ENCODE data around the gene ZNF486. TPM values are rescaled to one million over a fixed set of nuclear protein-coding genes. Genes with fewer than 3 reads are reported as not detected.
"Not testable (repeated sequence)": the region's sequence is repeated elsewhere in the genome, so short reads cannot be mapped to it uniquely, and the experiment has no call there.

ZNF486 gene
- polyA plus RNA-seq, 4 donors: 2.0 to 10.8 TPM; not detected in 2

DNA sequence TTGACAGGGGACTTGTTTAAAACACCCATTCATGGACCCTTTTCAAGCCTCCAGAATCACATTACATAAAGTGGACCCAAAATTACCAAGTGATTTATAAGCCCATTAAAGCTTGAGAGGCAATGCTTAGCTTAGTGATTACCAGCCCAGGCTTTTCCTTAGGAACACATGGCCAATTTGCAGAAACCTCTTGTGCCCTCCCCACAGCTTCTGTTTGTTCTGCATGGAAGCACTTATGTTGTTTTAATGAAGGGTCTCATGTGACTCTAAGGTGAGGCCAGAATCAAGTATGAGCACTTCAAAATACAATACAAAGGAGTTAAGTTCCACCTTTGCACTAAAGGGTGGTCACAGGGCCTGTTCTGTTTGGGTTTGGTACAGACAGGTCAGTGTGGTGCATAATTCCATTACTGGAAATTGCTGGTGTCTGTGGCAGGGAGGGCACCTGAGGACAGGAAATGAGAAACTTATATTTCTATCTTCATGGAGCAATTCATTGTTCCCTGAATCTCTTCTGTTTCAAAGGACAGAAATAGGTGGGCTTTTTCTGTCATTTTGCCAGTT lies 15.3 kb downstream of the ZNF486 start:
- Histone ChIP-seq H3K4me3 (ENCODE audit: low read depth in 1 of 3, low read length in 3 of 3) (no peak overlapping the region), H3K27ac (ENCODE audit: low read depth in 1 of 3, low read length in 2 of 3) (no peak overlapping the region), H3K9me3 (ENCODE audit: control insufficient read depth in 2 of 2, insufficient read depth in 1 of 2, low read depth in 1 of 2, low read length in 1 of 2) (peaks cover 0 to 3% of the 10 kb centered on the region in 2 donors), H3K4me1 (ENCODE audit: control insufficient read depth in 3 of 3, insufficient read depth in 2 of 3, low read depth in 1 of 3, low read length in 2 of 3) (no peaks in the 10 kb centered on the region), H3K36me3 (ENCODE audit: control insufficient read depth in 3 of 3, insufficient read depth in 2 of 3, low read depth in 1 of 3, low read length in 3 of 3) (no peaks in the 10 kb centered on the region), H3K27me3 (ENCODE audit: control insufficient read depth in 3 of 3, insufficient read depth in 3 of 3, low read length in 3 of 3) (no peaks in the 10 kb centered on the region)
- FAIRE-seq: no peak
- peak in 1 of 2 donors; percentile 24 for DNase-seq

- DNase-seq: peak in 1 of 2 donors; percentile 73
- no peaks in the 10 kb centered on the region for H3K4me1 ChIP-seq (ENCODE audit: control insufficient read depth in 3 of 3, insufficient read depth in 2 of 3, low read depth in 1 of 3, low read length in 2 of 3)
- H3K27me3 ChIP-seq (ENCODE audit: control insufficient read depth in 3 of 3, insufficient read depth in 3 of 3, low read length in 3 of 3): no peaks in the 10 kb centered on the region
- WGBS, 3 donors: 77 to 85% (median 78%) methylated on average over 4 of the region's 4 CpGs
- FAIRE-seq: peak; percentile 33
- peaks cover 0 to 11% (median 0%) of the 10 kb centered on the region in 3 donors for H3K36me3 ChIP-seq (ENCODE audit: control insufficient read depth in 3 of 3, insufficient read depth in 2 of 3, low read depth in 1 of 3, low read length in 3 of 3)
- H3K9me3 ChIP-seq (ENCODE audit: control insufficient read depth in 2 of 2, insufficient read depth in 1 of 2, low read depth in 1 of 2, low read length in 1 of 2): peaks cover 0 to 8% of the 10 kb centered on the region in 2 donors
- peak overlapping the region in 1 of 3 donors; percentile 28 for H3K27ac ChIP-seq (ENCODE audit: low read depth in 1 of 3, low read length in 2 of 3)
- H3K4me3 ChIP-seq (ENCODE audit: low read depth in 1 of 3, low read length in 3 of 3): no peak overlapping the region
These were observed 19.2 kb downstream of the ZNF486 start for GRCh38 chr19:20186174-20186573.

DNA sequence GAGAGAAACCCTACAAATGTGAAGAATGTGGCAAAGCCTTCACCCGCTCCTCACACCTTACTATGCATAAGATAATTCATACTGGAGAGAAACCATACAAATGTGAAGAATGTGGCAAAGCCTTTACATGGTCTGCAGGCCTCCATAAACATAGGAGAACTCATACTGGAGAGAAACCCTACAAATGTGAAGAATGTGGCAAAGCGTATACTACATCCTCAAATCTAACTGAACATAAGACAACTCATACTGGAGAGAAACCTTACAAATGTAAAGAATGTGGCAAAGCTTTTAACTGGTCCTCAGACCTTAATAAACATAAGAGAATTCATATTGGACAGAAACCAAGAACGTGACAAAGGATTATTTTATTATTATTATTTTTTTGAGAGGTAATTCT lies 30.7 kb downstream of the ZNF486 start:
- Histone ChIP-seq H3K36me3 (ENCODE audit: control insufficient read depth in 3 of 3, insufficient read depth in 2 of 3, low read depth in 1 of 3, low read length in 3 of 3) (peaks cover 0 to 20% (median 0%) of the 10 kb centered on the region in 3 donors), H3K27ac (ENCODE audit: low read depth in 1 of 3, low read length in 2 of 3) (no peak overlapping the region)
- no peak for FAIRE-seq

GRCh38 chr19:20209051-20209450 lies 42.0 kb downstream of the ZNF486 start:
- Histone ChIP-seq H3K4me1 (ENCODE audit: control insufficient read depth in 3 of 3, insufficient read depth in 2 of 3, low read depth in 1 of 3, low read length in 2 of 3) (no peaks in the 10 kb centered on the region), H3K4me3 (ENCODE audit: low read depth in 1 of 3, low read length in 3 of 3) (no peak overlapping the region), H3K36me3 (ENCODE audit: control insufficient read depth in 3 of 3, insufficient read depth in 2 of 3, low read depth in 1 of 3, low read length in 3 of 3) (no peaks in the 10 kb centered on the region), H3K9me3 (ENCODE audit: control insufficient read depth in 2 of 2, insufficient read depth in 1 of 2, low read depth in 1 of 2, low read length in 1 of 2) (no peaks in the 10 kb centered on the region), H3K27me3 (ENCODE audit: control insufficient read depth in 3 of 3, insufficient read depth in 3 of 3, low read length in 3 of 3) (no peaks in the 10 kb centered on the region), H3K27ac (ENCODE audit: low read depth in 1 of 3, low read length in 2 of 3) (no peak overlapping the region)
- DNase-seq (no peak), FAIRE-seq (no peak)
- WGBS, 3 donors: 22 to 69% (median 48%) methylated on average over 2 of the region's 2 CpGs

More for the DNA sequence above, 30.7 kb downstream of the ZNF486 start:
- Histone ChIP-seq H3K27me3 (ENCODE audit: control insufficient read depth in 3 of 3, insufficient read depth in 3 of 3, low read length in 3 of 3) (no peaks in the 10 kb centered on the region), H3K4me3 (ENCODE audit: low read depth in 1 of 3, low read length in 3 of 3) (no peak overlapping the region), H3K4me1 (ENCODE audit: control insufficient read depth in 3 of 3, insufficient read depth in 2 of 3, low read depth in 1 of 3, low read length in 2 of 3) (no peaks in the 10 kb centered on the region), H3K9me3 (ENCODE audit: control insufficient read depth in 2 of 2, insufficient read depth in 1 of 2, low read depth in 1 of 2, low read length in 1 of 2) (peaks cover 0 to 44% of the 10 kb centered on the region in 2 donors)
- 95 to 98% (median 98%) methylated on average over 3 of the region's 3 CpGs for whole genome bisulfite sequencing, 3 donors
- no peak for DNase-seq

- H3K4me3 ChIP-seq (ENCODE audit: low read depth in 1 of 3, low read length in 3 of 3); H3K4me1 ChIP-seq (ENCODE audit: control insufficient read depth in 3 of 3, insufficient read depth in 2 of 3, low read depth in 1 of 3, low read length in 2 of 3); DNase-seq; H3K27ac ChIP-seq (ENCODE audit: low read depth in 1 of 3, low read length in 2 of 3); H3K9me3 ChIP-seq (ENCODE audit: control insufficient read depth in 2 of 2, insufficient read depth in 1 of 2, low read depth in 1 of 2, low read length in 1 of 2); H3K27me3 ChIP-seq (ENCODE audit: control insufficient read depth in 3 of 3, insufficient read depth in 3 of 3, low read length in 3 of 3); H3K36me3 ChIP-seq (ENCODE audit: control insufficient read depth in 3 of 3, insufficient read depth in 2 of 3, low read depth in 1 of 3, low read length in 3 of 3); FAIRE-seq: not testable (repeated sequence)
- 92 to 97% (median 95%) methylated on average over 7 to 26 of the region's 26 CpGs for WGBS, 3 donors
These were observed 47.4 kb downstream of the ZNF486 start for GRCh38 chr19:20214366-20214765.

DNA sequence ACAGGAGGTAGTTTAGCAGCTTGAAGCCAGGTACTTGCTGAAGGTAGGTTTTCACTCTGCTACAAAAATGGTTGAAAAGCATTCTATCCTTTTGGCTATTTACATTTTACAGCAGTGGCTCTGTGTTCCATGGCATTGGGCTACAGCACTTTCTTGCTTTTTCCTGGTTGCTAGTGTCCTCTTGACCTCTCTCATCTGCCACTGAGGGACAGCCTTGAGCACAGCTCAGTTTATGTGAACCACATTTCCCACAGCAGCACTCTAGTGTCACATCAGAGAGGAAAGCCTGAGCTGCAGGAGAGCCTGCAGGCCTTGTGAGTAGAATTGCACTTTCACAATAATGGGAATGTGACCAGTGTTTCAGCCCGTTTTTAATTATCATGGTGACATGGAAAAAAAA lies 54.6 kb downstream of the ZNF486 start:
- H3K27ac ChIP-seq (ENCODE audit: low read depth in 1 of 3, low read length in 2 of 3); H3K36me3 ChIP-seq (ENCODE audit: control insufficient read depth in 3 of 3, insufficient read depth in 2 of 3, low read depth in 1 of 3, low read length in 3 of 3); H3K4me1 ChIP-seq (ENCODE audit: control insufficient read depth in 3 of 3, insufficient read depth in 2 of 3, low read depth in 1 of 3, low read length in 2 of 3); DNase-seq; H3K9me3 ChIP-seq (ENCODE audit: control insufficient read depth in 2 of 2, insufficient read depth in 1 of 2, low read depth in 1 of 2, low read length in 1 of 2); H3K27me3 ChIP-seq (ENCODE audit: control insufficient read depth in 3 of 3, insufficient read depth in 3 of 3, low read length in 3 of 3); FAIRE-seq; H3K4me3 ChIP-seq (ENCODE audit: low read depth in 1 of 3, low read length in 3 of 3): not testable (repeated sequence)
- 67 to 70% (median 69%) methylated on average over 1 of the region's 1 CpG for WGBS, 3 donors

DNA sequence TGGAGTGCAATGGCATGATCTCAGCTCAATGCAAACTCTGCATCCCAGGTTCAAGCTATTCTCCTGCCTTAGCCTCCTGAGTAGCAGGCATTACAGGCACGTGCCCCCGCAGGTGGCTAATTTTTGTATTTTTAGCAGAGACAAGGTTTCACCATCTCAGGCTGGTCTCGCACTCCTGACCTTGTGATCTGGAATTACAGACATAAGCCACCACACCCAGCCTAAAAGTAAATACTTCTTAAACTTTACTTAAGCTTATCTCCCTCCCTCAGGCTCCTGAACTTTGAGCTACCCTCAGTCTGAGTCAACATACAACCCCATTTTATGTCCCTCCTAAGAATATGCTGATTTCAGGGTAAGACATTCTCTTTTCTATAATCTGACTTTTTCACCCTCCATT lies 66.1 kb downstream of the ZNF486 start:
- H3K27ac ChIP-seq (ENCODE audit: low read depth in 1 of 3, low read length in 2 of 3): peak overlapping the region in 1 of 3 donors; percentile 77
- no peak for FAIRE-seq
- peaks cover 0 to 11% (median 0%) of the 10 kb centered on the region in 3 donors for H3K4me1 ChIP-seq (ENCODE audit: control insufficient read depth in 3 of 3, insufficient read depth in 2 of 3, low read depth in 1 of 3, low read length in 2 of 3)
- peaks cover 0 to 13% (median 0%) of the 10 kb centered on the region in 3 donors for H3K36me3 ChIP-seq (ENCODE audit: control insufficient read depth in 3 of 3, insufficient read depth in 2 of 3, low read depth in 1 of 3, low read length in 3 of 3)
- H3K4me3 ChIP-seq (ENCODE audit: low read depth in 1 of 3, low read length in 3 of 3): no peak overlapping the region
- H3K9me3 ChIP-seq (ENCODE audit: control insufficient read depth in 2 of 2, insufficient read depth in 1 of 2, low read depth in 1 of 2, low read length in 1 of 2): peaks cover 0 to 39% of the 10 kb centered on the region in 2 donors
- DNase-seq: peak in 1 of 2 donors; percentile 79
- no peaks in the 10 kb centered on the region for H3K27me3 ChIP-seq (ENCODE audit: control insufficient read depth in 3 of 3, insufficient read depth in 3 of 3, low read length in 3 of 3)
- 26 to 68% (median 49%) methylated on average over 3 of the region's 3 CpGs for WGBS, 3 donors

GRCh38 chr19:20235156-20235555 lies 68.1 kb downstream of the ZNF486 start:
- Histone ChIP-seq H3K36me3 (ENCODE audit: control insufficient read depth in 3 of 3, insufficient read depth in 2 of 3, low read depth in 1 of 3, low read length in 3 of 3) (peaks cover 0 to 13% (median 0%) of the 10 kb centered on the region in 3 donors), H3K27me3 (ENCODE audit: control insufficient read depth in 3 of 3, insufficient read depth in 3 of 3, low read length in 3 of 3) (no peaks in the 10 kb centered on the region), H3K4me1 (ENCODE audit: control insufficient read depth in 3 of 3, insufficient read depth in 2 of 3, low read depth in 1 of 3, low read length in 2 of 3) (peaks cover 0 to 11% (median 0%) of the 10 kb centered on the region in 3 donors), H3K9me3 (ENCODE audit: control insufficient read depth in 2 of 2, insufficient read depth in 1 of 2, low read depth in 1 of 2, low read length in 1 of 2) (peaks cover 2 to 38% of the 10 kb centered on the region in 2 donors), H3K4me3 (ENCODE audit: low read depth in 1 of 3, low read length in 3 of 3) (no peak overlapping the region), H3K27ac (ENCODE audit: low read depth in 1 of 3, low read length in 2 of 3) (no peak overlapping the region)
- FAIRE-seq: no peak
- no peak for DNase-seq
- 92 to 93% (median 92%) methylated on average over 8 of the region's 8 CpGs for WGBS, 3 donors

Data from small intestine (tissue), 7 donors.